HepG2 (cell line): ENCODE results near the gene NEURL2. TPM values are rescaled to one million over a fixed set of nuclear protein-coding genes. Genes with fewer than 3 reads are reported as not detected.
A peak's percentile ranks its signal among the peaks of the same experiment; 100 is the strongest.

ENCODE experiments used
- ETV5 ChIP-seq: IDR thresholded peaks from 2 replicates; pipeline ENCODE4 v1.6.1; 2018; ENCODE audit warnings: missing biosample characterization, missing genetic modification reagents, inconsistent platforms, borderline replicate concordance
- FOXK2 ChIP-seq: fragments of 450-650 bp; IDR thresholded peaks from 2 replicates; pipeline ENCODE4 v1.6.1; 2016
- FOXP1 ChIP-seq, 2 experiments: fragments of 450-650 bp in 1 of 2; IDR thresholded peaks; 2 replicates each; pipeline ENCODE4 v1.6.1; 2017 to 2018; ENCODE audit warnings: antibody characterized with exemption in 1 of 2
- GATAD2A ChIP-seq: IDR thresholded peaks from 2 replicates; pipeline ENCODE4 v1.6.1; 2016
- KDM3A ChIP-seq: IDR thresholded peaks from 2 replicates; pipeline ENCODE4 v1.6.1; 2018; ENCODE audit warnings: low read depth, missing compliant biosample characterization
- KLF12 ChIP-seq: sonication (generic); formaldehyde crosslinking; IDR thresholded peaks from 2 replicates; pipeline ENCODE4 v1.4.0; 2020; ENCODE audit warnings: missing genetic modification reagents, borderline replicate concordance
- MEF2D ChIP-seq: sonication (generic); formaldehyde crosslinking; IDR thresholded peaks from 2 replicates; pipeline ENCODE4 v1.5.1; 2020; ENCODE audit warnings: mild to moderate bottlenecking, missing genetic modification reagents
- NCOA5 ChIP-seq: sonication (generic); formaldehyde crosslinking; IDR thresholded peaks from 2 replicates; pipeline ENCODE4 v1.4.0; 2020; ENCODE audit warnings: missing genetic modification reagents
- POGK ChIP-seq: sonication (generic); formaldehyde crosslinking; conservative IDR thresholded peaks from 2 replicates; pipeline ENCODE4 v1.8.0; 2022; ENCODE audit warnings: mild to moderate bottlenecking, moderate library complexity, missing genetic modification reagents
- SMAD9 ChIP-seq: sonication (generic); formaldehyde crosslinking; IDR thresholded peaks from 2 replicates; pipeline ENCODE4 v1.5.1; 2020; ENCODE audit warnings: mild to moderate bottlenecking, missing genetic modification reagents
- ZNF550 ChIP-seq: sonication (generic); formaldehyde crosslinking; IDR thresholded peaks from 2 replicates; pipeline ENCODE4 v1.4.0; 2020; ENCODE audit warnings: mild to moderate bottlenecking, missing genetic modification reagents, borderline replicate concordance
- ZNF569 ChIP-seq: sonication (generic); formaldehyde crosslinking; IDR thresholded peaks from 2 replicates; pipeline ENCODE4 v1.5.0; 2020; ENCODE audit warnings: mild to moderate bottlenecking, missing genetic modification reagents, moderate library complexity, borderline replicate concordance
- ZNF704 ChIP-seq: sonication (generic); formaldehyde crosslinking; IDR thresholded peaks from 2 replicates; pipeline ENCODE4 v1.8.1; 2023; ENCODE audit warnings: mild to moderate bottlenecking, inconsistent platforms, moderate library complexity, missing genetic modification reagents, borderline replicate concordance
- ZNF709 ChIP-seq: sonication (generic); formaldehyde crosslinking; IDR thresholded peaks from 2 replicates; pipeline ENCODE4 v1.5.0; 2020; ENCODE audit warnings: mild to moderate bottlenecking, missing genetic modification reagents
- ZNF790 ChIP-seq: sonication (generic); formaldehyde crosslinking; IDR thresholded peaks from 2 replicates; pipeline ENCODE4 v1.8.0; 2022; ENCODE audit warnings: missing genetic modification reagents, mild to moderate bottlenecking, borderline replicate concordance
- ZNF891 ChIP-seq: sonication (generic); formaldehyde crosslinking; IDR thresholded peaks from 2 replicates; pipeline ENCODE4 v1.5.0; 2020; ENCODE audit warnings: mild to moderate bottlenecking, missing genetic modification reagents
- polyA plus RNA-seq, 8 experiments: library from polyadenylated mRNA; depleted of rRNA in 3 of 8; stranded (reverse) in 7 of 8; unstranded in 1 of 8; fragments of >200 nt; fragmentation: Illumina TruSeq in 4 of 8; extraction: Trizol in 4 of 8; gene quantifications; 2 replicates each; pipeline versions ENCODE4 v1.2.1 to v1.2.3, GENCODE V29; 2011 to 2016; ENCODE audit warnings: low read depth in 4 of 8, missing spikeins in 1 of 8, mixed read lengths in 1 of 8; ENCODE audit not compliant: insufficient read depth in 1 of 8
- total RNA-seq, 5 experiments: library from RNA; depleted of rRNA; stranded (reverse); fragments of >200 nt; fragmentation: Illumina TruSeq; extraction: Trizol; gene quantifications; 2 replicates each; pipeline ENCODE4 v1.2.3, GENCODE V29; 2016; ENCODE audit warnings: low read depth in 1 of 5
- TF ChIP-seq, protein P1 (sequence below): sonication (generic); formaldehyde crosslinking; IDR thresholded peaks from 2 replicates; pipeline ENCODE4 v1.4.0; 2020; ENCODE audit warnings: missing genetic modification reagents, borderline replicate concordance
- TF ChIP-seq, protein P2 (sequence below): sonication (generic); formaldehyde crosslinking; IDR thresholded peaks from 2 replicates; pipeline ENCODE4 v1.4.0; 2020; ENCODE audit warnings: missing genetic modification reagents; ENCODE audit errors: not compliant biosample characterization
- TF ChIP-seq, protein P3 (sequence below): sonication (generic); formaldehyde crosslinking; IDR thresholded peaks from 2 replicates; pipeline ENCODE4 v1.4.0; 2020; ENCODE audit warnings: missing genetic modification reagents

The NEURL2 gene
- total and polyA plus RNA-seq, 2 of the 13 experiments (the other 11 are each of a cell fraction or from before 2014, with no cell fraction given), result 7.2 to 9.7 TPM

DNA sequence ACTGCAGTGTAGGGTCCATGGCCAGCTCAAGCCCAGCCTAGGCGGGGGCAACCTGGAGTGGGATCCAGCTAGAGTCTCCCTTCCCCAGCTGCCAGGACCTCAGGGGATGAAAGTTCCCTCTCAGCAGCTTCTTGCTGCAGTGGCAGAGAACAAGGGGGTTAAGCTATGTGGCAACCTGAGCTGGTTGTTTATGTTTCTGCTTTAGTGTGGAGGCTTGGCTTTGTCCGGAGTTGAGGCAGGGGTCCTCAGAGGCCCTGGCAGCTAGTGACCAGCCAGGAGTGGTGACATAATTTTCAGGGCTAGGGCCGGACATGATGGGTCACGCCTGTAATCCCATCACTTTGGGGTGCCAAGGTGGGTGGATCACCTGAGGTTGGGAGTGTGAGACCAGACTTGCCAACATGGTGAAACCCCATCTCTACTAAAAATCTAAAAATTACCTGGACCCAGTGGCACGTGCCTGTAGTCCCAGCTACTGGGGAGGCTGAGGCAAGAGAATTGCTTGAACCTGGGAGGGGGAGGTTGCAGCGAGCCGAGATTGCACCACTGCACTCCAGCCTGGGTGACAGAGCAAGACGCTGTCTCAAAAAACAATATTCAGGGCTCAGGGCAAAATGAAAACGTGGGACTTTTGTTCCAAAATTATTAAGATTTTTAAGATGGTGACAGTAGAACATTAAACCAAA is 35.0 kb upstream of the NEURL2 start (continued):
- TF ChIP-seq, protein P1, sequence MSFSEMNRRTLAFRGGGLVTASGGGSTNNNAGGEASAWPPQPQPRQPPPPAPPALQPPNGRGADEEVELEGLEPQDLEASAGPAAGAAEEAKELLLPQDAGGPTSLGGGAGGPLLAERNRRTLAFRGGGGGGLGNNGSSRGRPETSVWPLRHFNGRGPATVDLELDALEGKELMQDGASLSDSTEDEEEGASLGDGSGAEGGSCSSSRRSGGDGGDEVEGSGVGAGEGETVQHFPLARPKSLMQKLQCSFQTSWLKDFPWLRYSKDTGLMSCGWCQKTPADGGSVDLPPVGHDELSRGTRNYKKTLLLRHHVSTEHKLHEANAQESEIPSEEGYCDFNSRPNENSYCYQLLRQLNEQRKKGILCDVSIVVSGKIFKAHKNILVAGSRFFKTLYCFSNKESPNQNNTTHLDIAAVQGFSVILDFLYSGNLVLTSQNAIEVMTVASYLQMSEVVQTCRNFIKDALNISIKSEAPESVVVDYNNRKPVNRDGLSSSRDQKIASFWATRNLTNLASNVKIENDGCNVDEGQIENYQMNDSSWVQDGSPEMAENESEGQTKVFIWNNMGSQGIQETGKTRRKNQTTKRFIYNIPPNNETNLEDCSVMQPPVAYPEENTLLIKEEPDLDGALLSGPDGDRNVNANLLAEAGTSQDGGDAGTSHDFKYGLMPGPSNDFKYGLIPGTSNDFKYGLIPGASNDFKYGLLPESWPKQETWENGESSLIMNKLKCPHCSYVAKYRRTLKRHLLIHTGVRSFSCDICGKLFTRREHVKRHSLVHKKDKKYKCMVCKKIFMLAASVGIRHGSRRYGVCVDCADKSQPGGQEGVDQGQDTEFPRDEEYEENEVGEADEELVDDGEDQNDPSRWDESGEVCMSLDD (CRISPR knock-in tag), result 0 out of 2 replicates have a peak, but pooled peaks have one; percentile 40
- TF ChIP-seq FOXK2, result no peak
- peak; percentile 57 for TF ChIP-seq GATAD2A
- 0 out of 2 replicates have a peak, but pooled peaks have one; percentile 24 for TF ChIP-seq POGK (CRISPR knock-in tag)
- TF ChIP-seq KDM3A (CRISPR knock-in tag), result no peak
- TF ChIP-seq, protein P2, sequence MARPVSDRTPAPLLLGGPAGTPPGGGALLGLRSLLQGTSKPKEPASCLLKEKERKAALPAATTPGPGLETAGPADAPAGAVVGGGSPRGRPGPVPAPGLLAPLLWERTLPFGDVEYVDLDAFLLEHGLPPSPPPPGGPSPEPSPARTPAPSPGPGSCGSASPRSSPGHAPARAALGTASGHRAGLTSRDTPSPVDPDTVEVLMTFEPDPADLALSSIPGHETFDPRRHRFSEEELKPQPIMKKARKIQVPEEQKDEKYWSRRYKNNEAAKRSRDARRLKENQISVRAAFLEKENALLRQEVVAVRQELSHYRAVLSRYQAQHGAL (CRISPR knock-in tag), result no peak
- TF ChIP-seq ZNF891 (CRISPR knock-in tag), result no peak
- TF ChIP-seq ZNF790 (CRISPR knock-in tag), result no peak
- no peak for TF ChIP-seq ZNF704
- TF ChIP-seq ZNF569 (CRISPR knock-in tag), result no peak
- 0 out of 2 replicates have a peak, but pooled peaks have one; percentile 30 for TF ChIP-seq ZNF550 (CRISPR knock-in tag)
- TF ChIP-seq, protein P3, sequence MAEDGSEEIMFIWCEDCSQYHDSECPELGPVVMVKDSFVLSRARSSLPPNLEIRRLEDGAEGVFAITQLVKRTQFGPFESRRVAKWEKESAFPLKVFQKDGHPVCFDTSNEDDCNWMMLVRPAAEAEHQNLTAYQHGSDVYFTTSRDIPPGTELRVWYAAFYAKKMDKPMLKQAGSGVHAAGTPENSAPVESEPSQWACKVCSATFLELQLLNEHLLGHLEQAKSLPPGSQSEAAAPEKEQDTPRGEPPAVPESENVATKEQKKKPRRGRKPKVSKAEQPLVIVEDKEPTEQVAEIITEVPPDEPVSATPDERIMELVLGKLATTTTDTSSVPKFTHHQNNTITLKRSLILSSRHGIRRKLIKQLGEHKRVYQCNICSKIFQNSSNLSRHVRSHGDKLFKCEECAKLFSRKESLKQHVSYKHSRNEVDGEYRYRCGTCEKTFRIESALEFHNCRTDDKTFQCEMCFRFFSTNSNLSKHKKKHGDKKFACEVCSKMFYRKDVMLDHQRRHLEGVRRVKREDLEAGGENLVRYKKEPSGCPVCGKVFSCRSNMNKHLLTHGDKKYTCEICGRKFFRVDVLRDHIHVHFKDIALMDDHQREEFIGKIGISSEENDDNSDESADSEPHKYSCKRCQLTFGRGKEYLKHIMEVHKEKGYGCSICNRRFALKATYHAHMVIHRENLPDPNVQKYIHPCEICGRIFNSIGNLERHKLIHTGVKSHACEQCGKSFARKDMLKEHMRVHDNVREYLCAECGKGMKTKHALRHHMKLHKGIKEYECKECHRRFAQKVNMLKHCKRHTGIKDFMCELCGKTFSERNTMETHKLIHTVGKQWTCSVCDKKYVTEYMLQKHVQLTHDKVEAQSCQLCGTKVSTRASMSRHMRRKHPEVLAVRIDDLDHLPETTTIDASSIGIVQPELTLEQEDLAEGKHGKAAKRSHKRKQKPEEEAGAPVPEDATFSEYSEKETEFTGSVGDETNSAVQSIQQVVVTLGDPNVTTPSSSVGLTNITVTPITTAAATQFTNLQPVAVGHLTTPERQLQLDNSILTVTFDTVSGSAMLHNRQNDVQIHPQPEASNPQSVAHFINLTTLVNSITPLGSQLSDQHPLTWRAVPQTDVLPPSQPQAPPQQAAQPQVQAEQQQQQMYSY (CRISPR knock-in tag), result no peak
- TF ChIP-seq FOXP1 (IDR thresholded peaks at IDR 0.05), result no peak
- no peak for TF ChIP-seq FOXP1 (CRISPR knock-in tag; IDR thresholded peaks at IDR 0.05)
- 0 out of 2 replicates have a peak, but pooled peaks have one; percentile 6 for TF ChIP-seq ETV5
- TF ChIP-seq NCOA5 (CRISPR knock-in tag), result no peak
- TF ChIP-seq SMAD9, result no peak
- no peak for TF ChIP-seq MEF2D (CRISPR knock-in tag)
- no peak for TF ChIP-seq KLF12
- 0 out of 2 replicates have a peak, but pooled peaks have one; percentile 23 for TF ChIP-seq ZNF709 (CRISPR knock-in tag)
